ENCODE measurements around the gene RANBP3L. TPM values are rescaled to one million over a fixed set of nuclear protein-coding genes. Genes with fewer than 3 reads are reported as not detected.

Gene RANBP3L
- polyA plus RNA-seq, 1 of the 3 experiments (the other 2 are of a cell fraction), result not detected

- Histone ChIP-seq H3K9me3 (no peaks in the 10 kb centered on the region), H3K27ac (ENCODE audit: low read depth in 2 of 2, low read length in 1 of 2) (no peak overlapping the region), H2AFZ (ENCODE audit: low read depth) (no peak overlapping the region), H4K20me1 (ENCODE audit: insufficient read depth) (no peaks in the 10 kb centered on the region), H3K4me3 (ENCODE audit: low read depth in 2 of 2, low read length in 1 of 2) (no peak overlapping the region), H3K9me2 (no peaks in the 10 kb centered on the region), H3K4me2 (no peak overlapping the region), H3K27me3 (ENCODE audit: insufficient read depth) (no peaks in the 10 kb centered on the region), H3K36me3 (replicated peaks in 1 of 2; ENCODE audit: control insufficient read depth in 1 of 2, insufficient read depth in 2 of 2, low read length in 1 of 2) (peaks cover 53 to 56% of the 10 kb centered on the region in 2 experiments), H3F3A (replicated peaks; ENCODE audit: insufficient read depth) (peaks cover 12% of the 10 kb centered on the region), H3K9ac (no peak overlapping the region), H3K4me1 (ENCODE audit: control insufficient read depth in 1 of 2, insufficient read depth in 2 of 2, low read depth in 1 of 2, low read length in 1 of 2) (peaks cover 0 to 4% of the 10 kb centered on the region in 2 experiments; a peak in 1 of 4 replicates), H3K79me2 (ENCODE audit: insufficient read depth) (no peaks in the 10 kb centered on the region)
- ChIA-PET CTCF (interaction anchor here (0.6 to 1.7 kb wide), 7 partner anchors 9 to 290 kb away, joined by 3 to 9 read pairs (median 3); partner anchors contain the start of gene NADK2), POLR2A (no interaction called here)
- TF ChIP-seq FOXJ3 (CRISPR knock-in tag; IDR thresholded peaks at IDR 0.05), result no peak
- no peak for TF ChIP-seq GABPA (IDR thresholded peaks at IDR 0.05; ENCODE audit: low read depth)
- TF ChIP-seq FOXM1 (IDR thresholded peaks at IDR 0.05; ENCODE audit: low read depth), result no peak
- 100% methylated on average over 1 of the region's 1 CpG for WGBS (ENCODE audit: low lambda C conversion rate)
- no peak for DNase-seq
Observed at GRCh38 chr5:36217567-36217966, 84.1 kb downstream of the RANBP3L start.

GRCh38 chr5:36215910-36216309 is 85.8 kb downstream of the RANBP3L start:
- H3K4me1 ChIP-seq (ENCODE audit: control insufficient read depth in 1 of 2, insufficient read depth in 2 of 2, low read depth in 1 of 2, low read length in 1 of 2), result peaks cover 0 to 4% of the 10 kb centered on the region in 2 experiments; a peak in 1 of 4 replicates
- H3K9ac ChIP-seq, result no peak overlapping the region
- H3K4me2 ChIP-seq, result no peak overlapping the region
- DNase-seq, result no peak
- no peak overlapping the region for H3K27ac ChIP-seq (ENCODE audit: low read depth in 2 of 2, low read length in 1 of 2)
- peaks cover 53 to 65% of the 10 kb centered on the region in 2 experiments for H3K36me3 ChIP-seq (replicated peaks in 1 of 2; ENCODE audit: control insufficient read depth in 1 of 2, insufficient read depth in 2 of 2, low read length in 1 of 2)
- ChIA-PET POLR2A (no interaction called here), CTCF (interaction anchor here (1.7 to 2.1 kb wide), 2 partner anchors 10 to 25 kb away, joined by 6 to 7 read pairs; partner anchors contain the start of gene NADK2)
- 83% methylated on average over 2 of the region's 2 CpGs for WGBS (ENCODE audit: low lambda C conversion rate)
- H3K27me3 ChIP-seq (ENCODE audit: insufficient read depth), result no peaks in the 10 kb centered on the region
- TF ChIP-seq USF1 (IDR thresholded peaks at IDR 0.05; ENCODE audit: borderline replicate concordance, low read depth) (no peak), ZBTB33 (IDR thresholded peaks at IDR 0.05; ENCODE audit: borderline replicate concordance, low read depth) (no peak), MXI1 (IDR thresholded peaks at IDR 0.05; ENCODE audit: low read depth, low read length) (no peak), JUND (IDR thresholded peaks at IDR 0.05) (no peak), SMC3 (IDR thresholded peaks at IDR 0.05; ENCODE audit: low read depth, low read length) (no peak), IRF3 (IDR thresholded peaks at IDR 0.05; ENCODE audit: low read depth, low read length) (no peak), POLR2AphosphoS5 (IDR thresholded peaks at IDR 0.05; ENCODE audit: low read depth, low read length) (no peak), FOXJ3 (CRISPR knock-in tag; IDR thresholded peaks at IDR 0.05) (no peak), YY1 (IDR thresholded peaks at IDR 0.05; ENCODE audit: low read depth) (no peak), EZH2phosphoT487 (IDR thresholded peaks at IDR 0.05; ENCODE audit: borderline replicate concordance, low read depth) (no peak), EP300 (IDR thresholded peaks at IDR 0.05; ENCODE audit: borderline replicate concordance in 1 of 2, low read depth in 1 of 2, low read length in 1 of 2) (no peak), RFX5 (IDR thresholded peaks at IDR 0.05; ENCODE audit: low read length) (no peak), TEAD4 (IDR thresholded peaks at IDR 0.05; ENCODE audit: borderline replicate concordance, insufficient read depth) (no peak), MEF2A (IDR thresholded peaks at IDR 0.05; ENCODE audit: borderline replicate concordance, low read depth) (no peak), NFIC (IDR thresholded peaks at IDR 0.05; ENCODE audit: borderline replicate concordance) (no peak), CTCF (IDR thresholded peaks at IDR 0.05) (no peak), MAX (IDR thresholded peaks at IDR 0.05; ENCODE audit: low read depth) (no peak), ELF1 (IDR thresholded peaks at IDR 0.05) (no peak), TCF12 (IDR thresholded peaks at IDR 0.05) (no peak), NRF1 (IDR thresholded peaks at IDR 0.05; ENCODE audit: low read depth, low read length) (no peak)
- H3F3A ChIP-seq (replicated peaks; ENCODE audit: insufficient read depth), result peaks cover 12% of the 10 kb centered on the region
- no peaks in the 10 kb centered on the region for H4K20me1 ChIP-seq (ENCODE audit: insufficient read depth)
- H2AFZ ChIP-seq (ENCODE audit: low read depth), result no peak overlapping the region
- no peaks in the 10 kb centered on the region for H3K9me3 ChIP-seq
- H3K9me2 ChIP-seq, result no peaks in the 10 kb centered on the region
- no peaks in the 10 kb centered on the region for H3K79me2 ChIP-seq (ENCODE audit: insufficient read depth)
- H3K4me3 ChIP-seq (ENCODE audit: low read depth in 2 of 2, low read length in 1 of 2), result no peak overlapping the region
